Fibroblast of upper back skin (primary cell): ENCODE data around the gene BIRC2.

Source experiments
- DNase-seq: peaks from one replicate; pipeline ENCODE4 v3.0.0-alpha.2; 2013

BIRC2 gene

GRCh38 chr11:102406099-102406498, 59.1 kb downstream of the BIRC2 start:
- DNase-seq, result no peak

DNA sequence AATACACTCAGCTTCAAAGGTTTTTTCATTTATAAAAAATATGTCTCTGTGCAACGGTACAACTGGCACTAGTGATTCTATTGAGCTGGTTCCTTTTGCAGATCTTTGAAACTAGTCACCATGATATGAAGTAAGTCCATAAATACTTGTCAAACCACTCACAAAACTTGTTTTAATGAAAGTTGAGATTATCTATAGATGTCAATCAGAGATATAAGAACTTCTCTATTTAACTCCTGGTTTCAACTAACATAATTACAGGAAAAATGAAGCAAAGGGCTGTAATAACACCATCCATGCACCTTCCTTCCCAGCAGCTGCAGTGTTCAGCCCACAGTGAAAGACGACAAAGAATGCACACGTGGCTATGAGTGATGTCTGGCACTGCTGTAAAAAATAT, 60.9 kb downstream of the BIRC2 start:
- no peak for DNase-seq

DNA sequence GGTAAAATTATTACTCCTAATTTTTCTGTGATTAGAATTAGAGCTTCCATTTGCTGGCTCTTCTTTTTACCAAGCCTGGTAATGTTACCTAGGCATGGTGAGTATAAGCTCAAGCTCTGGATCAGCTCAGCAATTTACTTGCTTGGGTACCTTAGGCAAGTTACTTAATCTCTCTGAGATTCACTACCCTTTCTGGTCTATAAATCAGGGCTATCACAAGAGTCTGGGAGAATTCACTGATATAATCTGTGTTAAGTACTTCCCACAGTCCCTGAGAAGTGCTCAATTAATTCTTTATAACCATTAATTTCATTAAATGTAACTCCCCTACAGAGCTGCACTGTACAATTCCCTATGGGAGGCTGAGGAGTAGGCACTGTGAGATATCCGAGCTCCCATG, 61.3 kb downstream of the BIRC2 start:
- no peak for DNase-seq

GRCh38 chr11:102410382-102410784, 63.4 kb downstream of the BIRC2 start:
- peak; percentile 68 for DNase-seq

DNA sequence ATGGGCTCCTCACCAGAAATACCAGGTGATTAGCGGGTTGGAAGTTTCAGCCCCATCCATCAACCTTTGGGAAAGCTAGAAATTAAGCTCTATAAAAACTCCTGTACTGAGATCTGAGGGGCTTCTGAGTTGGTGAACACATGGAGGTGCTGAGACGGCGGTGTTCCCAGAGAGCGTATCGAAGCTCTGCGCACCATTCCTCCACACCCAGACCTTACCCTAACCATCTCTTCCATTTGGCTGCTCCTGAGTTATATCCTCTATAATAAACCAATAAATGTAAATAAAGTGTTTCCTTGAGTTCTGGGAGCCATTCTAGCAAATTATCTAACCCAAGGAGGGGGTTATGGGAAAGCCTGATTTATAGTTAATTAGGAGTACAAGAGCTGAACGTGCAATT, 64.1 kb downstream of the BIRC2 start:
- no peak for DNase-seq

- DNase-seq, result no peak
Observed at GRCh38 chr11:102413497-102413896, 66.5 kb downstream of the BIRC2 start.

- no peak for DNase-seq
Observed at GRCh38 chr11:102414559-102414958, 67.5 kb downstream of the BIRC2 start.

DNA sequence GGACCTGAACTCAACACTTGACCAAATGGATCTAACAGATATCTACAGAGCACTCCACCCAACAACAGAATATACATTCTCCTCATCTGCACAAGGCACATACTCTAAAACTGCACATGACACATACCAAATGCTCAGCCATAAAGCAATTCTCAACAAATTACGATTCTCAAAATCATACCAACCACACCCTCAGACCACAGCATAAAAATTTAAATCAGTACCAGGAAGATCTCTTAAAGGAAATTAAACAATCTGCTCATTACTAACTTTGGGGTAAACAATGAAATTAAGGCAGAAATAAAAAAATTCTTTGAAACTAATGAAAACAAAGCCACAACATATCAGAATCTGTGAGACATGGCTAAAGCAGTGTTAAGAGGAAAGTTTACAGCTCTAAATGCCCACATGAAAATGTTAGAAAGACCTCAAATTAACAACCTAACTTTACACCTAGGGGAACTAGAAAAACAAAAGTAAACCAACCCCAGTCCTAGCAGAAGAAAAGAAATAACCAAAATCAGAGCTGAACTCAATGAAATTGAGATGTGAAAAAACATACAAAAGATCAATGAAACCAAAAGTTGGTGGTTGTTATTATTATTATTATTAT, 68.4 kb downstream of the BIRC2 start:
- no peak for DNase-seq

DNA sequence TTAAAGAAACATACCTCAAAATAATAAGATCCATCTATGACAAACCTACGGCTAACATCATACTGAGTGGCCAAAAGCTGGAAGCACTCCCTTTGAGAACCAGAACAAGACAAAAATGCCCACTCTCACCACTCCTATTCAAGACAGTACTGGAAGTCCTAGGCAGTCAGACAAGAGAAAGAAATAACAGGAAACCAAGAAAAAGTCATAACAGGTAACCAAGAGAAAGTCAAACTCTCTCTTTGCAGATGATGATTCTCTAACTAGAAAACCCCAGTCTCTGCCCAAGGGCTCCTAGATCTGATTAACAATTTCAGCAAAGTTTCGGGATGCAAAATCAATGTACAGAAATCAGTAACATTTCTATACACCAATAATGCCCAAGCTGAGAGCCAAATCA, 70.0 kb downstream of the BIRC2 start:
- DNase-seq, result no peak

- no peak for DNase-seq
Observed at GRCh38 chr11:102419181-102419580, 72.2 kb downstream of the BIRC2 start.

DNA sequence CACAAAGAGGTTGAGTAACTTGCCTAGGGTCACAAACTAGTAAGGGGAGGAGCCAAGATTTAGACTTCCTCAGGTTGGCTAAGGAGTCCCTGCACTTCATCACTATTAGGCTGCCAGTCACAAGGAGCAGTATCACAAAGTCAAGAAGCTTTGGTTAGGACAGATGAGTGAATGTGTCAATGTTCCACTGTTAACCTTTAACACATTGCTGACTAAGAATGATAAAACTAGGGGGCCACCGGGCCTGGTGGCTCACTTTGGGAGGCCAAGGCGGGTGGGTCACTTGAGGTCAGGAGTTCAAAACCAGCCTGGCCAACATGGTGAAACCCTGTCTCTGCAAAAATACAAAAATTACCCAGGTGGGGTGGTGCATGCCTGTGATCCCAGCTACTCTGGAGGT, 73.5 kb downstream of the BIRC2 start:
- no peak for DNase-seq

DNA sequence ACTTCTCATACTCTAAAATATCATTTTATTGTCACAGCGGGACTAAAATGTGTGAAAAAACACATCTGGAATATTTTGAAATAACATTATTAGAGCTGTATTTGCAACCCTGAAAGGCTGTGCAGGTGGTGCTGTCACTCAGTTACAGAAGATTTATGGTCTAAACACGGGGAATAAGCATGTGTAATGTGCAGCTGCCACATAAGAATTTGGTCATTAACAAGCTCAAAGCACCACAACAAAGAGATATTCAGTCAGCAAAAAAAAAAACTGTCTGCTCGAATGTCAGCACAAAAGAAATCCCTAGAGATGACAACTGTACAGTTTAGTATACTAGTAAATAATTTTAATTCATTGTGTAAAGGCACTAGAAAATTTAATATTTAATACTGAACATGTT, 74.2 kb downstream of the BIRC2 start:
- DNase-seq, result no peak

DNA sequence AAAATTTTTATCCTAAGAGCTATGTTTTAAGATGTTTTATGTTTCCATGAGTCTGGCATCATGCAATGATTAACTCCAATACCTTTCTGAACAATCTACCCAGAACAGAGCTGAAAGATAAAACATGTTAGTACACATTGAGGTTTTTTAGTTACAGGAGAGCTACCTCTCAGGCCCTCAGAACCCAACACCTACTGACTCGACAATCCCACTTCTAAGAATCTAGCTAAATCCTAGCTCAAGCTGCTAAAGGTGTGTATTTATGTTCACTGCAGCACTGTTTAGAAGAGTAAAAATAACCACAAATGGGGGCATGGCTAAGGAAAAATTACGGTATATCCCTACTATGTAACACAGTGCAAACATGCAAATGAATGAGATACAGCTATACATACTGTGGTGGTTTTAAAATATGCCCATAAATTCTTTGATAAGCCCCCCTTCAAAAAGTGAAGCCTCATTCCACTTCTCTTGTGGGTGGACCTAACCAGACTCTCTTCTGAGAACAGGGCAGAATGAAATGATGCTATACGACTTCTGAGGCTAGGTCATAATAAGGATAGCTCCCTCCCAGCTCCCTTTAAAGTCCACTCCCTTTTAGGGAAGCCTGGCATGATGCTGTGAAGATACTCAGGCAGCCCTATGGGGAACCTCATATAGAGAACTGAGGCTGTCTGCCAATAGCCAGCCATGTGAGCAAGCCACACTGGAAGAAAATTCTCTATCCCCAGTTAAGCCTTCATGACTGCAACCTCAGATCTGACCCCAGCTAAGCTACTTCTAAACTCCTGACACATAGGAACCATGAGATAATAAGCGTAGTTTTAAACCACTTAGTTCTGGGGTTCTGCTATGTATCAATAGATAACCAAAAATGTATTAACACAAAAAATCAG, 76.1 kb downstream of the BIRC2 start:
- peak; percentile 21 for DNase-seq

DNA sequence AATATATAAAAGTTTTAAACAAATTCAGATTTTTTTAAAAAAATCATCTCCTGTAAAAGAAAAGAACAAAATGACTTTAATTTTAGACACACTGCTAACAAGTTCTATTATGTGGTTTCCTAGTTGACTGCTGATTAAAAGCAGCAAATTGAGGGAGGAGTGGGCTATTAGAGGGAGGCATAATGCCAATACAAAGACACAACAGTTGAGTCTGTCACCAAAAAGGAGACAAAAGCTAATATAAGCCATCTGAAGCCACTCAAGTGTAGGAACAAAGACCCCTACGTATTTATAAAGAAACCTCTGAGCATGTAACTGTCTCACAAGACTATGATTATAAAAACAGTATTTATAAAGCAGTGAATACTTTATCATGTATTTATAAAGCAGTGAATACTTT, 76.9 kb downstream of the BIRC2 start:
- no peak for DNase-seq

GRCh38 chr11:102426000-102426399, 79.0 kb downstream of the BIRC2 start:
- no peak for DNase-seq

DNA sequence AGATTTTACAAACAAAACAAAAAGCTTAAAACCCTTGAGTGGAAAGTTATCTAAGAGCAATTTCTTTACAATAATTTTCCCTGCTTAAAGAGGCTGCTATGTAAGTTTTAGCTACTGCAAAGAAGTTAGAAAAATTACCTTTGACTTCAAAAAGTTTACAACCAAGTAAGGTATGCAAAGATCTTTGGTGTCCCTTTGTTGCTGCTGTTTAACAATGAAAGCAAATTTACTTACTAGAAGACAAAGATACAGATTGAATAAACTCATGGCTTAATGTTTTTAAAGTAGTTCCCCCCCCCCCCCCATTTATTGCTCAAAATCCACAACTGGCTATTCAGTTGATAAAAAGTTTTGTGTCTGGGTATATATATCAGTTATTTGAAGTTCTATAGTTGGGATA, 79.6 kb downstream of the BIRC2 start:
- DNase-seq, result no peak

DNA sequence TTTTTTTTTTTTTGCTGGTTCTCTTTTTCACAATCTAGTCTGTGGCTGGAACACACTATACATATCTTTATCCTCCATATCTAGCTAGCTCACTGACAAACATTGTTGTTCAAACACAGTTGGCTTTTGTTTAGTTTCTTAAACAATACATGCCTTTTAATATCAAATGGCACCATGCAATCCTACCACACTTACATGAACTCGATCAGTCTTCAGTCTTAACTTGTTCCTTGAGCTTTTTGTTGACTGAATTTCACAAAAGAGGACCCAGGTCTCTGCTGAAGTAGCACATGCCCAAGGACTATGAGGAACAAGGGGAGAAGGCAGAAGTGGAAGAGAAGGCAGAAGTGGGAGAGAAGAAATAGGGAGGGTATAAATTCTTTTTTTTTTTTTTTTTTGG, 80.1 kb downstream of the BIRC2 start:
- no peak for DNase-seq
